T-cell (primary cell): ENCODE results near the gene SH2D1B. TPM values are rescaled to one million over a fixed set of nuclear protein-coding genes. Genes with fewer than 3 reads are reported as not detected.
"Not testable (repeated sequence)": the region's sequence is repeated elsewhere in the genome, so short reads cannot be mapped to it uniquely, and the experiment has no call there.

Experiments used
- ATAC-seq, 4 experiments: fragments of 200-7000 bp in 3 of 4; fragments of 150-1000 bp in 1 of 4; cut with Tn5 transposase; replicated peaks in 1 of 4; 1 replicate in 3 of 4; 2 replicates in 1 of 4; pipeline ENCODE4 v1.10.0; 2021; ENCODE audit warnings: moderate library complexity in 3 of 4, mild to moderate bottlenecking in 2 of 4, moderate number of reproducible peaks in 1 of 4
- CTCF ChIA-PET, 2 donors: fragments of 300-600 bp; sonication (Branson Sonifier 250); formaldehyde crosslinking; loops; one replicate each; lab custom pipeline; 2022; ENCODE audit warnings: antibody characterized with exemption in 2 of 2; lab: Charles Lee
- POLR2A ChIA-PET, 2 donors: fragments of 300-600 bp; sonication (Branson Sonifier 250); formaldehyde crosslinking; loops; one replicate each; lab custom pipeline; 2022; ENCODE audit warnings: antibody characterized with exemption in 2 of 2; lab: Charles Lee
- DNase-seq, 35 experiments: peaks; one replicate each; pipeline versions ENCODE4 v3.0.0 to v3.0.0-alpha.2; 2013 to 2023
- H3K27ac ChIP-seq: one replicate; pipeline ENCODE4 v1.5.1; 2013; ENCODE audit warnings: low read length
- H3K27me3 ChIP-seq, 2 experiments: replicated peaks in 1 of 2; 1 replicate in 1 of 2; 2 replicates in 1 of 2; pipeline versions ENCODE4 v1.6.1 to v1.7.0; 2013; ENCODE audit warnings: low read length in 1 of 2, mixed read lengths in 1 of 2; ENCODE audit not compliant: control insufficient read depth in 2 of 2, insufficient read depth in 2 of 2; ENCODE audit errors: extremely low read depth in 1 of 2
- H3K36me3 ChIP-seq, 2 donors: 1 replicate in 1 of 2; 2 replicates in 1 of 2; pipeline versions ENCODE4 v1.6.1 to v1.7.0; 2013; ENCODE audit warnings: low read length in 1 of 2; ENCODE audit not compliant: control insufficient read depth in 2 of 2, insufficient read depth in 1 of 2; ENCODE audit errors: extremely low read depth in 1 of 2
- H3K4me1 ChIP-seq, 2 experiments: 1 replicate in 1 of 2; 2 replicates in 1 of 2; pipeline versions ENCODE4 v1.6.1 to v1.7.0; 2013; ENCODE audit warnings: low read length in 2 of 2, mixed read lengths in 1 of 2; ENCODE audit not compliant: insufficient read depth in 2 of 2, control insufficient read depth in 1 of 2; ENCODE audit errors: extremely low read depth in 1 of 2
- H3K4me3 ChIP-seq, 2 donors: 1 replicate in 1 of 2; 2 replicates in 1 of 2; pipeline versions ENCODE4 v1.5.1 to v1.7.0; 2013; ENCODE audit warnings: mild to moderate bottlenecking in 2 of 2, low read length in 1 of 2, moderate library complexity in 1 of 2; ENCODE audit not compliant: control insufficient read depth in 1 of 2; ENCODE audit errors: extremely low read depth in 1 of 2
- H3K9me3 ChIP-seq: 2 replicates; pipeline ENCODE4 v1.7.0; 2013
- H3K27ac Mint-ChIP-seq, 2 donors: one replicate each; pipeline ENCODE4 v1.8.0; 2020 to 2021; ENCODE audit warnings: mild to moderate bottlenecking in 2 of 2, mixed read lengths in 2 of 2
- H3K27me3 Mint-ChIP-seq, 2 donors: one replicate each; pipeline ENCODE4 v1.8.0; 2021 to 2022; ENCODE audit warnings: mixed read lengths in 2 of 2
- H3K36me3 Mint-ChIP-seq: one replicate; pipeline ENCODE4 v1.8.0; 2021; ENCODE audit warnings: mixed read lengths
- H3K4me1 Mint-ChIP-seq, 3 donors: one replicate each; pipeline ENCODE4 v1.8.0; 2020 to 2022; ENCODE audit warnings: mixed read lengths in 3 of 3, mild to moderate bottlenecking in 1 of 3
- H3K4me3 Mint-ChIP-seq, 3 donors: one replicate each; pipeline ENCODE4 v1.8.0; 2020 to 2022; ENCODE audit warnings: mild to moderate bottlenecking in 3 of 3, mixed read lengths in 3 of 3, moderate library complexity in 3 of 3
- H3K9me3 Mint-ChIP-seq, 3 donors: one replicate each; pipeline ENCODE4 v1.8.0; 2020 to 2022; ENCODE audit warnings: mixed read lengths in 3 of 3
- WGBS: methylation state at CpG from one replicate; pipeline ENCODE4 v1.1.5; 2013; ENCODE audit warnings: missing lambda C conversion rate; ENCODE audit not compliant: insufficient coverage; 5-methylcytosine and 5-hydroxymethylcytosine counted together
- total RNA-seq, 35 experiments: library from RNA in 6 of 35; stranded (reverse) in 6 of 35; fragments of 120-200 nt in 1 of 35; gene quantifications; one replicate each; pipeline versions ENCODE4 v1.2.1 to v1.2.4 and lab custom pipeline; 2013 to 2026

Gene SH2D1B
- total RNA-seq, 5 donors from 2014 or later (not counting 1 experiment from before 2014, with no cell fraction given) = 0.20 to 1.5 (median 0.66) TPM

DNA sequence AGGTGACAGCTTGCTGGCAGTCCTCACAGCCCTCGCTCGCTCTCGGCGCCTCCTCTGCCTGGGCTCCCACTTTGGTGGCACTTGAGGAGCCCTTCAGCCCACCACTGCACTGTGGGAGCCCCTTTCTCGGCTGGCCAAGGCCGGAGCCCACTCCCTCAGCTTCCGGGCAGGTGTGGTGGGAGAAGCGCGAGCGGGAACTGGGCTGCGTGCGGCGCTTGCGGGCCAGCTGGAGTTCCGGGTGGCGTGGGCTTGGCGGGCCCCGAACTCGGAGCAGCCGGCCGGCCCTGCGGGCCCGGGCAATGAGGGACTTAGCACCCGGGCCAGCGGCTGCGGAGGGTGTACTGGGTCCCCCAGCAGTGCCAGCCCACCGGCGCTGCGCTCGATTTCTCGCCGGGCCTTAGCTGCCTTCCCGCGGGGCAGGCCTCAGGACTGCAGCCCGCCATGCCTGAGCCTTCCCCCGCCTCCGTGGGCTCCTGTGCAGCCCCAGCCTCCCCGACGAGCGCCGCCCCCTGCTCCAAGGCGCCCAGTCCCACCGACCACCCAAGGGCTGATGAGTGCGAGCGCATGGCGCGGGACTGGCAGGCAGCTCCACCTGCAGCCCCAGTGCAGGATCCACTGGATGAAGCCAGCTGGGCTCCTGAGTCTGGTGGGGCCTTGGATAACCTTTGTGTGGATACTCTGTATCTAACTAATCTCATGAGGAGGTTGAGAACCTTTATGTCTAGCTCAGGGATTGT is 21.2 kb upstream of the SH2D1B start:
- 94% methylated on average over 15 of the region's 47 CpGs for WGBS
- DNase-seq, H3K27me3 Mint-ChIP-seq, H3K4me3 Mint-ChIP-seq, H3K4me1 ChIP-seq, POLR2A ChIA-PET, H3K4me3 ChIP-seq, H3K9me3 Mint-ChIP-seq, H3K27me3 ChIP-seq, H3K27ac Mint-ChIP-seq, H3K27ac ChIP-seq, ATAC-seq, H3K36me3 ChIP-seq, CTCF ChIA-PET, H3K36me3 Mint-ChIP-seq, H3K9me3 ChIP-seq, H3K4me1 Mint-ChIP-seq: not testable (repeated sequence)

DNA sequence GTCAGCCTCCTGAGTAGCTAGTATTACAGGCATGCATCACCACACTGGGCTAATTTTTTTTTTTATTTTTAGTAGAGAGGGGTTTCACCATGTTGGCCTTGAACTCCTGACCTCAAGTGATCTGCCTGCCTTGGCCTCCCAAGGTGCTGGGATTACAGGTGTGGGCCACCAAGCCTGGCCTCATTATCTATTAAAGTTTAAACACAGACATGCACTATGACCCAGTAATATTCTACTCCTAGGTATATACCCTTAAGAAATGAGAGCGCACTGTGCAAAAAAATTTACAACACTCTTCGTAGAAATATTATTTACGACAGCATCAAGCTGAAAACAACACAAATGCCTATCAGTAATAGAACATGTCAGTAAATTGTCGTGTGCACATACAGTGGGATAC is 18.6 kb upstream of the SH2D1B start:
- DNase-seq (no peak), ATAC-seq (no peak)
- H3K9me3 Mint-ChIP-seq = no peaks in the 10 kb centered on the region
- H3K36me3 Mint-ChIP-seq = no peaks in the 10 kb centered on the region
- 96% methylated on average over 4 of the region's 4 CpGs for WGBS
- Histone ChIP-seq H3K4me3 (no peak overlapping the region), H3K27me3 (no peaks in the 10 kb centered on the region), H3K9me3 (no peaks in the 10 kb centered on the region), H3K4me1 (no peaks in the 10 kb centered on the region), H3K36me3 (no peaks in the 10 kb centered on the region), H3K27ac (no peak overlapping the region)
- POLR2A ChIA-PET = no interaction called here
- no peak overlapping the region for H3K4me3 Mint-ChIP-seq
- H3K27ac Mint-ChIP-seq = no peak overlapping the region
- CTCF ChIA-PET = no interaction called here
- no peaks in the 10 kb centered on the region for H3K4me1 Mint-ChIP-seq
- H3K27me3 Mint-ChIP-seq = peaks cover 0 to 3% of the 10 kb centered on the region in 2 donors

DNA sequence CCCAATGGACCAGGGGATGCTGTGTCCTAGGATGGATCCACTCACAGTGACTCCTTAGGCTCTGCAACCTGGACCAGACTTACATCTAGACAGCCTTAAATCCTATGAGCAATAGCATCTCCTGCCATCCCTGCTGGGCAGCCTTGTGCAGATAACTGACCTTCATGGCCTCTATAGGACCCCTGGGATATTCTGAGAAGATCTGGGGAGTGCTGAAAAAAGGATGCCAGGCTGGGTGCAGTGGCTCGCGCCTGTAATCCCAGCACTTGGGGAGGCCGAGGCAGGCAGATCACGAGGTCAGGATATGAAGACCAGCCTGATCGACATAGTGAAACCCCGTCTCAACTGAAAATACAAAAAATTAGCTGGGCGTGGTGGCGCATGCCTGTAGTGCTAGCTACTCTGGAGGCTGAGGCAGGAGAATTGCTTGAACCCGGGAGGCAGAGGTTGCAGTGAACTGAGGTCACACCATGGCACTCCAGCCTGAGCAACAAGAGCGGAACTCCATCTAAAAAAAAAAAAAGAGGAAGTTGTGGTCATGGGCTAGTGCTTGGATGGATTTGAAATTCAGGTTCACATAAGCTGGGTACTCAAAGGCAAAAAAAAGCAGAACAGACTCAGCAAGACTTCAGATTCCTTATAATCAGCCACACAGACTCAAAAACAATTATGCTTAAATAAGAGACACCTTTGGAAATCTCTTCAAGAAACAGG is 10.9 kb upstream of the SH2D1B start:
- peaks cover 0 to 13% of the 10 kb centered on the region in 2 experiments for H3K27me3 ChIP-seq
- no peak for ATAC-seq
- no peaks in the 10 kb centered on the region for H3K36me3 ChIP-seq
- ChIA-PET POLR2A (interaction anchor here in 1 of 2 donors (0.6 kb wide), 1 partner anchor 15 kb away, joined by 3 read pairs; no protein-coding TSS in a partner anchor), CTCF (no interaction called here)
- H3K36me3 Mint-ChIP-seq = no peaks in the 10 kb centered on the region
- 91% methylated on average over 8 of the region's 10 CpGs for WGBS
- H3K27ac Mint-ChIP-seq = no peak overlapping the region
- H3K9me3 Mint-ChIP-seq = no peaks in the 10 kb centered on the region
- H3K4me1 Mint-ChIP-seq = no peaks in the 10 kb centered on the region
- peaks cover 24 to 40% of the 10 kb centered on the region in 2 donors for H3K27me3 Mint-ChIP-seq
- H3K4me3 Mint-ChIP-seq = no peak overlapping the region
- no peaks in the 10 kb centered on the region for H3K9me3 ChIP-seq
- no peak overlapping the region for H3K4me3 ChIP-seq
- DNase-seq = no peak
- no peaks in the 10 kb centered on the region for H3K4me1 ChIP-seq
- no peak overlapping the region for H3K27ac ChIP-seq

DNA sequence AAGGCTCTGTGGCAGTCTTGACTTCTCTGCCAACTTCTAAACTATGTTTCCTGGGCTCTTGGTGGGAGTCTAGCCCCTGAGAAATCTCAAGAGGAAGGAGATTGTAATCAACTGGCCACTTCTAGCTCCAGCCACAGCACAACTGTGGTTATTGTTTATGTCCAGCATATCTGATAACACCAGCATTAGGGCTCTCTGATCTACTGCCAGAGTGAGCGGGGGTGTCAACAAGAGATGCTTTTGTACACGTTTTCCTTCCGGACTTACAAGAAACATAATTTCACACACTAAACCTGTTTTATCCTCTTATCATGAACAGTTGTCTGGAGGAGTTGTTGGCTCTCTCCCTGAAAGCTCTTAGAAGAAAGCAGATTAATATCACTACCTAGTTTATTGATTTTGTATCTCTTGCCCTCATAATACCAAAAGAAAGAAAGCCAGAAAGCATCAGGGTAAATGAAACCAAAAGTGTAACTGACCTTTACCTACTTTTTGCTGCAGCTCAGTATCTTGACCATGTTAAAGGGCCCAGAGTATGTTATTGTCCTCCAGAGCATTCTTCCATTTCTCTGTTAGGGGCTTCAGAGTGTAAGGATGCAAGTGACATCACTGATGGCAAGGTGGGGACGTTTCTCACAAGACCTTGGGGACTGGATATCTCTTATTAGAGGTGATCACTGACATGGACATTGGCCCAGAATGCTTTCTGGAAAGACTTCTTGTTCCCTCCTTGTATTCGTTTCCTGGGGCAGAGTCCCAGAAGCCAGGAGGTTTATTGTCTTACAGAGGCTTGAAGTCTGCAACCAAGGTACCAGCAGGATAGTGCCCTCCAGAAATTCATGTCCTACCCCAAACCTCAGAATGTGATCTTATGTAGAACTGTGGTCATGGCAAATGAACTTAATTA is 9.6 kb upstream of the SH2D1B start:
- no peak overlapping the region for H3K27ac ChIP-seq

DNA sequence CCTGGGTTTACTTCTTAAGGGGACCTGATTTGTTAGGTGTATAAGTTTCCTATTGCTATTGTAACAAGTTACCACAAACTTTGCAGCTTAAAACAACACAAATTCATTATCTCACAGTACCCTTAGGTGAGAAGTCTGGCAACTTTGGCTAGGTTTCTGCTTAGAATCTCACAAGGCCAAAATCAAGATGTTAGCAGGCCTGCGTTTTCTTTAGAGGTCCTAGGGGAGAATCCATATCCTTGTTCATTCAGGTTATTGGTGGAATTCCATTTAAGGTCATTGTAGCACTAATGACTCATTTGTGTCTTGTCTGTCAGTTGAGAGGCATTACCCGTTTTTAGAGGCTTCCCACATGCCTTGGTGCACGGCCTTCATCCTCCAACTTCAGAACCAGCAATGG is 8.2 kb upstream of the SH2D1B start:
- DNase-seq (no peak), ATAC-seq (no peak)
- no peaks in the 10 kb centered on the region for H3K36me3 Mint-ChIP-seq
- H3K4me1 Mint-ChIP-seq = no peaks in the 10 kb centered on the region
- 50% methylated on average over 1 of the region's 3 CpGs for WGBS
- Histone ChIP-seq H3K27me3 (peaks cover 0 to 17% of the 10 kb centered on the region in 2 experiments), H3K4me3 (no peak overlapping the region), H3K27ac (no peak overlapping the region), H3K9me3 (no peaks in the 10 kb centered on the region), H3K4me1 (no peaks in the 10 kb centered on the region), H3K36me3 (no peaks in the 10 kb centered on the region)
- ChIA-PET CTCF (no interaction called here), POLR2A (no interaction called here)
- H3K27me3 Mint-ChIP-seq = peaks cover 34 to 48% of the 10 kb centered on the region in 2 donors
- H3K9me3 Mint-ChIP-seq = no peaks in the 10 kb centered on the region
- no peak overlapping the region for H3K4me3 Mint-ChIP-seq
- H3K27ac Mint-ChIP-seq = no peak overlapping the region

More for the DNA sequence above, 9.6 kb upstream of the SH2D1B start:
- no peaks in the 10 kb centered on the region for H3K9me3 Mint-ChIP-seq
- peaks cover 30 to 48% of the 10 kb centered on the region in 2 donors for H3K27me3 Mint-ChIP-seq
- H3K4me3 Mint-ChIP-seq = no peak overlapping the region
- no CpG with 5 or more reads among the region's 5 CpGs for WGBS
- Histone ChIP-seq H3K4me3 (no peak overlapping the region), H3K27me3 (peaks cover 0 to 17% of the 10 kb centered on the region in 2 experiments), H3K9me3 (no peaks in the 10 kb centered on the region), H3K4me1 (no peaks in the 10 kb centered on the region), H3K36me3 (no peaks in the 10 kb centered on the region)
- no peak for DNase-seq
- H3K27ac Mint-ChIP-seq = no peak overlapping the region
- H3K4me1 Mint-ChIP-seq = no peaks in the 10 kb centered on the region
- H3K36me3 Mint-ChIP-seq = no peaks in the 10 kb centered on the region
- ChIA-PET CTCF (no interaction called here), POLR2A (no interaction called here)
- ATAC-seq = no peak

DNA sequence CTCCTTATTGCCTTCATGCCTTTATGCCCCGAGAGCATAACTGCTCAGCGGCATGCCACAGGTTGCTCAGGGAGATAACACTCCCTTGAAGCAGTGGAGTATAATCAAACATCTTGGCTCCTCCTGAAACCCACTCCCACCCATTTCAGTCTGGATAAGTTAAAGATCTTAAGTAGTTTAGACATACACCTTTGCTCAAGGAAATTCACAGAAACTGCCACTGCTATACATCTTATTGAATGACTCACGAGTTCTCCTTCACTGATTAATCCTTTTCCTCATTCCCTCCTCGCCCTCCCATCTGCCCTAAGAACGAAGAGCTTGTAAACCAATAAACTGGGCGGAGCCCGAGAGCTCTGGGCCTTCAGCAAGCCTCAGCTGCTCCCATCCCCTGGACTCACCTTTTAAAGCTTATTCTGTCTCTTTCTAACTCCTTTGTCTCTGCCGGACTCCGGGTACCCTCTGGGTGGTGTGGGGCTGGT is 7.6 kb upstream of the SH2D1B start:
- H3K36me3 ChIP-seq, ATAC-seq, H3K9me3 Mint-ChIP-seq, H3K4me3 ChIP-seq, H3K4me1 ChIP-seq, DNase-seq, CTCF ChIA-PET, H3K9me3 ChIP-seq, H3K27ac ChIP-seq, H3K27ac Mint-ChIP-seq, H3K4me3 Mint-ChIP-seq, H3K36me3 Mint-ChIP-seq, H3K4me1 Mint-ChIP-seq, POLR2A ChIA-PET: not testable (repeated sequence)
- WGBS = 61% methylated on average over 4 of the region's 9 CpGs
- peaks cover 35 to 48% of the 10 kb centered on the region in 2 donors for H3K27me3 Mint-ChIP-seq
- H3K27me3 ChIP-seq = peaks cover 0 to 17% of the 10 kb centered on the region in 2 experiments
